HuH-7.5 (cell line): ENCODE data around the gene NRXN2.
"Not testable (repeated sequence)": the region's sequence is repeated elsewhere in the genome, so short reads cannot be mapped to it uniquely, and the experiment has no call there.

ENCODE experiments used
- DNase-seq: peaks from one replicate; pipeline ENCODE4 v3.0.0; 2011; ENCODE audit warnings: low spot score

Gene NRXN2

DNA sequence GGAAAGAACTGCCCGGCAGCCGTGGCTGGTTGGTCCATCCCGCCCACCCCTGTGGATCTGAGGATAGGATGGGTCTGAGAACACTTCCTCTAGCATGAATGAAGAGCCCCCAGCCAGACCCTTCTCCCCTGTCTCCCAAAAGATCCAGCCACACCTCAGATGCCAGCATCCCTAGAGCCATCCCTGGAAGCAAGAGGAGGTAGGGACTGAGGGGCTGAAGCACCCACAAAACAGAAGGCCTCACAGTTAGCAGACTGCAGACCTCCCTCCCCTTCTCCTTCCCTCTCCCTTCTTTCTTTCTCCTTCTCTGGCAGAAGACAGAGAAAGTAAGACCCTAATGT, 1.7 kb downstream of the NRXN2 start:
- DNase-seq: no peak

DNA sequence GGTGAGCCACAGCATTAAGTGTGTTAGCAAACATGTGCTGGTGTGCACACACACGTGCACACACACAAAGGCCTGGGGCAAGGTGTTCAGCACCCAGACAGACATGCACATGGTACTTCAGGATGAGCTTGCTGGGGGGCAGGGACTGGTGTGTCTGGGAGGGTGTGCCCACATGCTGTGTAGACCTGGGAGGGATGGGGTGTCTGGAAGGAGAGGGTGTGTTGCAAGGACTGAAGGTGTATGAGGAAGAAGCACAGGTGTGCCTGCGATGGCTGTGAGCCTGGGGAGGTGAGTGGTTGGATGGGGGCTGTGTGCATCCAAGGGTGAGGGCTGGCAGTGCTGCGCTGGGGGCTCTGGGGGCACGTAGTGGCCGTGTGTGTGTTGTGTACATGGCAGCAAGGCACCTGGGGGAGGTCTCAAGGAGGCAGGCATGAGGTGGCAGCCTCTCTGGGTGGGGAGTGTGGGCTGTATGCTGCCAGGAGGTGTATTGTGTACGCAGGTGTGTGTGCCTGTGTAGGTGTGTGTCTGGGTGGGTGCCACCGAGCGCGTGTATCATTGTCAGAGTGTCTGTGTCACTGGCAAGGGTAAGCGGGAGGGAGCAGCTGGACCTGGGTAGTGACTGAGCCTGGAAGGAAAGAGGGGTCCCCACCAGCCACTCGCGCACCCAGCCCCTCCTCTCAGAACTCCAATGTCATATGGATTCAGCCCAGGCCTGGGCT, 2.2 kb downstream of the NRXN2 start:
- no peak for DNase-seq

DNA sequence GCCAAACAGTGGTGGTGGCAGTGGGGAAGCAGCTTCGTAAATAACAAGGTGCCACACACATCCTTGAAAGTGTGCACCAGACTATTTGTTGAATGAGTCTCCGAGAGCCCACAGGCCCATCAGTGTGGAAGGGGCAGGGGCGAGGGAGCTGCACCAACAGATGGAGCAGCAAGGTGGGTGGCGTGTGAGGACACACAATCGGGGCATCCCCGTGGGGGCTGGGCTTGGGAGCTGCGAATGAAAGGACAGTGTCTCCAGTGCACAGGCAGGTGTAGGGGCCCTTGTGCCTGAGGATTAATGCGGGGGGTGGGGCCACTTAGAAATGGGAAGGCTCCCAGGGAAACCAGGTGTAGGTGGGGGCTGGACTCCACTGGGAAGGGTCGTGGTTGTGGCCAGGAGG, 2.8 kb downstream of the NRXN2 start:
- no peak for DNase-seq

DNA sequence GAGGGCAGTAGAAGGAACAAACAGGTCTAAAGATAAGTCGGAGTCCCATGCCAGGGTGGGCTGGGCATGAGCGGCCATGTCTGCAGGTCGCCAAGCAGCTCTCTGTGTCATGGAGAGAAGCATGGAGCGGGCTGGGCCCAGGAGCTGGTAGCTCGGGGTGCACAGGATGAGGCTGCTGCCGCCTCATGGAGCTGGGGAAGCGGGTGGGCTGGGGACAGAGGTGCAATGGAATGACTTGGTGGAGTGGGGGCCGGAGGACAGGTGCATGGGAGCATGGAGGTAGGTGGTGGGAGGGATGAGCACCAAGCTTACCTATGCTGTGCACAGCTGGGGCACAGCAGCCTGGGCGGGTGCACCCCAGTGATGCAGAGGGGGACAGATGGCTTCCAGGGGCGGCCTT, 3.6 kb downstream of the NRXN2 start:
- no peak for DNase-seq

DNA sequence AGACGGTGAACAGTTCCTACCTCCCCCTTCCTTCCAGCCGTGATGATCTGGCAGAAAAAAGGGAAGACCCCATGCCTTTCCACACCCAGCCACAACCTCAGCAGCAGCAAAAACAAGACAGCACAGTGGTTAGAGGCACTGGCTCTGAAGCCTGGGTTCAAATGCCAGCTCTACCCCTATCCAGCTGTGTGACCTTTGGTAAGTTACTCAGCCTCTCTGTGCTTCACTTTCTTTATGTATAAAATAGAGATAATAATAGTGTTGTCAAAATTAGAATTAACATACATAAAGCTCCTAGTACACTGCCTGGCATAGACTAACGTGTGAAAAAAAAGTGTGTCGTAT, 4.2 kb downstream of the NRXN2 start:
- no peak for DNase-seq

DNA sequence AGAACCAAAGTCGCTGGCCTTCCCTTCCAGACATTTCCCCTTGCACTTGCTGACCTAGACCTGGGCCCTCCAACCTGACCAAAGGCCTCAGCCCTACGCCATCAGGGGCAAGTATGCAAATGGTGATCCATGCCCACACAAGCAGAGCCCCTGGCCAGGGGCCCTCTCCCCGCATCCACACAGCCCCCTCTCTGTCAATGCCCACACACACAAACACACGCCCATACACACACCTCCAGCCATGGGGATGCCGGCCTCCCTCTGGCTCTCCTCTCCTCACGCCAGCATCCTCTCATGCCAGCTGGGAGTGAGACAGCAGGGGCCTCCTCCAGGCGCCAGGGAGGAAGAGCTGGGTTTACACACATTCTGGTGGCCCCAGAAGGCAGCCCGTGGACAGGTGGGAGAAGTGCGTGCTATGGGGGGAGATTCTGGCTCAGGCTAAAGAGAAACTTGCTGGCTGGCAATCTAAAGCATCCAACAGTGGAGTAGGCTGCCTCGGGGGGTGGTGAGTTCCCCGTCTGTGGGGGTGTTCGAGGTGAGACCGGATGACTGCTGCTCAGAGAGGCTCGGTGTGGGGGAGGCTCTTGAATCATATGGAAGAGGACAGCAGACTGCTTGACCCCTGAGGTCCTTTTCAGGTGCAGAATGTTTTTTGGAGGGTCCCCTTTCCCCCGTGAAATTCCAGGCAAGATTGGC, 4.8 kb downstream of the NRXN2 start:
- DNase-seq: no peak

DNA sequence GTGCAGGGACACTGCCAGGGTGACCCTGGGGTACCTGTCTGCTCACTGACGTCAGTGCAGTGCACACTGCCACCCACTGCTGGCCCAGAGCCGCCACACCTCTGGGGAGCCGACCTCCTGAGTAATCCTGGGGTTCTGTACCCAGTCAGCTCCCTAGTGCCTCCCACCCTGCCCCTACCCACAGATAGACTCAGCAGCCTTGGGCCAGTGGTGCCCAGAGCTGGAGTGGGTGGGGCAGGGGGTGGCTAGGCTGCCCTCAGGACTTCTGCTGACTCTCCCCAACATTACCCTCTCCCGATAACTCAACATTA, 5.8 kb downstream of the NRXN2 start:
- DNase-seq: no peak

DNA sequence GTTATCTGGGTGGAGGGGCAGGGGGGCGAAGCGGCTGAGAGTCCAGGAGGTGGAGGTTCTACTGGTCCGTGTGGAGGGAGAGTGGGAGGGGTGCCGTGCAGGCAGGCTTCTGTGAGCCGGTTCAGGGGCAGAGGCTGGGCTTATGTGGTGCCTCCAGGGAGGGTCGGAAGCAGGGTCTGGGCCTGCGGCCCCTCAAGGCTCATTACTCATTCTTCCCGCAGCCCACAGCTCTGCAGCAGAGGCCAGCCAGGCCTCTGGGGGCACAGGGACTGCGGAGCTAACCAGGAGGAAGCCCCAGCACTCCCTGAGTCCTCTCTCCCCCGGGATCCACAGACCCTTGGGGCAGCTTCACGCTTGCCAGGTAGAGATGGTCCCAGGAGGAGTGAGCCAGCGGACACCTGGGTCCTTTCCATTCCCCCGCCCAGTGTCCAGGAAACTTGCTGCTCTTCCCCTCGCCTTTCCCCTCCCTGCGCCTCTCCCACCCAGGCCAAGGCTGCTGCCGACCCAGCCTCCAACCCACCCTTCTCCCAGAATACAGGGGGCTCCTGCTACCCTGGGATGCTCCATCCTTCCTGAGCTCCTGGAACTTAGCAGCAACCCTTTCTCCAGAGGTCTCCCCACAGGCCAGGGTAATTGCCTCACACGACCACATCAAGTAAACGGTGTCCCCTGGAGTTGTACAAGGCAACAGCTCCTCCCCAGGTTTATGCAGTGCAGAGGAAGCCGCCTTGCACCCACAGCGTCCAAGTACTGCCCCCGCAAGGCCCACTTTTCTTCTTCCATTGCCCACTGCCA, 6.3 kb downstream of the NRXN2 start:
- no peak for DNase-seq

DNA sequence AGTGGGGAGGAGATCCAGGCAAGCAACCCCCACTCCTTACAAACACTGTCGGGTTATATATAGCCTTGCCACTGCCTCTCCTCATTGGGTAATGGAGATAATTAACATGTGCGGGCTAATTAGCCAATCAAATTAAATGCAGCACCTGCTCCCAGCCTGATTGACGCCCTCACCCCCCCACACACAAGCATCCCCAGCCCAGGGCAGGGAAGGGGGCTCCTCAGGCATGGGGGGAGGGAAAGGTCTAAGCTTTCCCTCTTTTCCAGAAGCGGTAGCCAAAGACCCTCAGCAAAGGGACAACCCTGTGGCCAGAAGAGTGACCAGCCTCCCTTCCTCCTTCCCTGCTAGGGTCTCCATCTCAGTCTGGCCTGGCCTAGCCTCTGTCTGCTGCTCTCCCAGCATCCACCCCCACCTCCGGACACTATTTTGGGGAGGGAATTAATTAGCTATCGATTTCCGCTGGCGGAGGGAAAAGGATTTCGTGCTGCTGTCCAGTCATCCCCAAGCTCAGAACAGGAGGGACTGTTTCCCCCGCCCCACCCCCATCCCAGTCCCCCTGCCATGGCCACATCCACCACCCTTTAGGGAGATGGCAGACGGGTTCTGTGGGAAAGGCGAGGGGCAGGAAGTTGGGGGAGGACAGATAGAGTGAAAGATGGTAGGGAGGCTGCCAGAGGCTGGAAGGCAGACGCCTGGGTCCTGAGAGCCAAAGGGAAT, 7.1 kb downstream of the NRXN2 start:
- no peak for DNase-seq

DNA sequence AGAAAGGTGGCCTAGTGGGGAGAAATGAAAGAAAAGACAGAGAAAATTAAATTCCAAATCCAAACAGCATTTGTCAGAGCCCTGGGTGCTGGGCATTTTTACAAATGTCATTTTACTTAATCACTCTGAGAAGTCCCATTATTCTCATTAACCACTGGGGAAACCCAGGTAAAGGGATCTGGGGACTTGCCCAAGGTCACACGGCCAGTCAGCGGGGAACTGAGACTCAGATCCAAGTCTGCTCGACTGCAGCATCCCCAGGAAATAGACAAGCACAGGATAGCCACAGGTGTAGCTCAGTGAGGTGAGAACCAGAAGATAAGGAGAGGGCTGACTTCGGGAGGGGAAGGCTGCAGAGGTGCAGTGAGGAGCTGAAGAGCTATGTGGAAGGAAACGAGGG, 7.9 kb downstream of the NRXN2 start:
- DNase-seq: no peak

DNA sequence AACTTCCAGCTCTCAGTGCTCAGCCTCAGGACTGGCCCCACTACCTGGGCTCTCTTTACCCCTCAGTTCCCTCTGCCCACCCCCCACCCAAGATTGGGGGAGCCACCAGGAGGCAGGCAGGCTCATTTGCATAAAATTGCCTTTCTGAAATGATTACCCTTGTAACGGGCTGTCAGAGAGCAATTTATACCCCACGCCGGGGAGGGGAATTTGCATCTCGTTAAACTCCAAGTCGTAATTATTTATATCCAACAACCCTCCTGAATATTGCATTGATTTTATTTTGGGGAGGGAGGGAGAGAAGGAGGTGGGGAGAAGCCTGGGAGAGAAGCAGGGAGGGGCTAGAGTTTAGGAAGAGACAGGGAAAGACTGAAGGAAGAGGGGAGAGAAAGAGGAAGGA, 8.3 kb downstream of the NRXN2 start:
- no peak for DNase-seq

DNA sequence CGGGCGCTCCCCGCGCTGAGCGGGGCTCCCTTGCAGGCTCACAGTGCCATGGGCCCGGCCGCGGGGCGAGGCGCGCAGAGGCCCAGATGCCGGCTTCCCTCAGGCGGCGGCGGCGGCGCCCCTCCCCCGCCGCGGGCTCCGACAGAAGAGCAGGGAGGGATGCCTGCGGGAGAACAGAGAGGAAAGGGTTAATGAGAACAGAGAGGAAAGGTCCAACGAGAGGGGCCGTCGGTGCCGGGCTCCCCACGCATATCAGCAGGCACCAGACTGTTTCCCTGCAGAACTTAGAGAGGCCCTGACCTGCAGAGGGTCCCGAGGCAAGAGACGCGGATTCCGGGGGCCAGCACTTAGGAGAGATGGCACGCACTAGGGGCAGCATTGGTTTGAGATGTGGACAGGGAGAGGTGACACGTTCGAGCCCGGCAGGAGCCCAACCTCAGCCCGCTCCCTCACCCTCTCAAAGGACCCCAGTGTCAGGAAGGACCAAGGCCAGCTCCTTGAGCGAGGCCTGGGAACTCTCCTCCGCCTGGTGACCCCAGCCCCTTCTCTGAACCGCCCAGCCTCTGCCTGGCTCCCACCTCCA, 9.1 kb downstream of the NRXN2 start:
- no peak for DNase-seq

DNA sequence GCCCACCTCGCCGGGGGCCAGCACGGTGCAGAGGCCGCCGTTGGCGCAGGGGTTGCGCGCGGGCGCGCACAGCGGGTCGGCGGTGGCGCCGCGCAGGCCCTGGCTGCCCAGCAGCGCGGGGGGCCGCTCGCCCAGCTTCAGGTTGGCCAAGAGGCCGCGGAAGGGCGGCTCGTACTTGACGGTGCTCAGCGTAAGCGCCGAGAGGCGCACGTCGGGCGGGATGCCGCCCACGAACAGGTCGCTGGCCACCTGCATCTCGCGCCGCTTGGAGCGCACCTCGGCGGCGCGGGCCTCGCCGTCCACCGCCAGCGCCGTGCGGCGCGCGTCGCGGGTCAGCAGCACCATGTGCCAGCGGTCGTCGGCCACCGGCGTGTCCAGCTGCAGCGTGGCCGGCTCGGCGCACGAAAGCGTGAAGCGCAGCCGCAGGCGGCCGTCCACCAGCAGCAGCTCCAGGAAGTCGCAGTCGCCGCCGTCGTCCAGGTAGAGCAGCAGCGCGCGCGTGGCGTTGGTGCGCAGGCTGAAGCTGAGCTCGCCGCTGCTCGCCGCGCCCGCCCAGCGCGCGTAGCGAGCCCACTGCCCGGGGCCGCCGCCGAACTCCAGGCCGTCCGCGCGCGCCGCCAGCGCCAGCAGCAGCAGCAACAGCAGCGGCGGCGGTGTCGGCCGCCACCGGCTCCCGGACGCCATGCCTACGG, 9.8 kb downstream of the NRXN2 start:
- no peak for DNase-seq

DNA sequence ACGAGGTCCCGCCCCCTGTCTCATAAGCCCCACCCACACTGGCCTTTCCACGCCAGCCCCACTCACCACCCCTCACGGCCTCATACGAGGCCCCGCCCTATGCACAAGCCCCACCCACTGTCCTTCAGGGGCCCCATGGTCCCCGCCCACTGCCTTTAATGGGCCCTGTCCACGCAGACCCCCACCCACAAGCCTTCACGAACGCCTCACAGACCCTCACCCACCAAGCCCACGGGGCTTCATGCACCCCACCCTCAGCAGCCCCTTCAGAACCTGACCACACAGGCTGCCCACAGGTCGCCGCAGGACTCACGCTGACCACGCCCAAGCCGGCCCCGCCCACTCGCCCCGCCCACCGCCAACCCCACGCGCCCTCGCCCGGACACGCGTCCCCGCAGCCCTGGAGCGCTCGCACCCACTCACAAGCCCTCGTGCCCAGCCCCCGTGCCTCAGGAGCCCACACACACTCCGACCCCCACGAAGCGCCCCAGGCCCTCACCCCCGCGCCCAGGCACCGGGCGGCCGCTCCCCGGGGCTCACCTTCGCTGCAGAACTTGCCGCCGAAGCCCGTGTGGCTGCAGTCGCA, 10.5 kb downstream of the NRXN2 start:
- DNase-seq: no peak

DNA sequence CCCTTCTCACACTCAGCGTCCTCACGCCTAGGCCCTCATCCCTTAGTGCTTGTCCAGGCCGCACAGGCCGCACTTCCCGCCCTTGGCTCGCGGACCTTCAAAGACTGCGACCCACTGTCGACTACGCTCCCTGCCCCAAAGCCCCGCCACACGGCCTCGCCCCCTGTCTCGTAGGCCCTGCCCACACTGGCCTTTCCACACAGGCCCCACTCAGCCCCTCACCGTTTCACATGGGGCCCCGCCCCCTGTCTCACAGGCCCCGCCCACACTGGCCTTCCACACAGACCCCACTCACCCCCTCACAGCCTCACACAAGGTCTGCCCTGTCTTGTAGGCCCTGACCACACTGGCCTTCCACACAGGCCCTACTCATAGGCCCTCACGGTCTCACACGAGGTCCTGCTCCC, 11.0 kb downstream of the NRXN2 start:
- no peak for DNase-seq

DNA sequence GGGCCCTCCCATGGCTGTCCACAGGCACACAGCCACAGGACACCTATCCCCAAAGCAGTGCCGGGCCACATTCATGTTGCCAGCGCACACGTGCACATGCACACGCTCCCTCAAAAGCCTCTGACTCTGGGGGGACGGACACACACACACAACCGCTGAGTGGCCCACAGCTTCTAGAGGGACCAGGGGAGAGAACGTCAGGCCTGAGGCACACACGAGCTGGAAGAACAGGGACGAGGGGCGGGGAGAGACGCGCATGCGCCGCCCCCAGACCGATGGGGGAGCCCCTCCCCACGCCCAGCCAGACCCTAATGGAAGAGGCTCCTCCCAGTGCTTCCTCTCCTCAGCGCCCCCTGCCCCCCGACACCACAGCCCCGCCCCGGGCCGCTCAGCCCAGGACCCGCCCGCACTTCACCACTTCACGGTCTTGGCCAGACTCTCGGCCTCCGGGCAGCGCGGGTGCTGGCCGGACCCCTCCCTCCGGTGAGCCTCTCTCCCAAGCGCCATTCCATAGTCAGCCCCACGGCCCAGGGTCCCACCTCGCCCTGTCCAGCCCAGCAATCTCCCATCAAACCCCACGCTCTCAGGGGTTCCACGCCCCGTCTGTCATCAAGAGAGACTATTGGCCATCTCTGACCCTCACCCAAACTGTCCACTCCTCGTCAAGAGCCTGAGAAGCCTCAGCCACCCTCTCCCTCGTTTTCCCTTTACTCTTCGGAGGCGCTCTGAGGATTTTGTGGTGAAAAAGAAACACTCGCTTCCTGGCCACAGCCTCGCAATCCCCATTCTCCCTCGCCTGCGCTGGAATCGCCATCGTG, 11.7 kb downstream of the NRXN2 start:
- DNase-seq: no peak

DNA sequence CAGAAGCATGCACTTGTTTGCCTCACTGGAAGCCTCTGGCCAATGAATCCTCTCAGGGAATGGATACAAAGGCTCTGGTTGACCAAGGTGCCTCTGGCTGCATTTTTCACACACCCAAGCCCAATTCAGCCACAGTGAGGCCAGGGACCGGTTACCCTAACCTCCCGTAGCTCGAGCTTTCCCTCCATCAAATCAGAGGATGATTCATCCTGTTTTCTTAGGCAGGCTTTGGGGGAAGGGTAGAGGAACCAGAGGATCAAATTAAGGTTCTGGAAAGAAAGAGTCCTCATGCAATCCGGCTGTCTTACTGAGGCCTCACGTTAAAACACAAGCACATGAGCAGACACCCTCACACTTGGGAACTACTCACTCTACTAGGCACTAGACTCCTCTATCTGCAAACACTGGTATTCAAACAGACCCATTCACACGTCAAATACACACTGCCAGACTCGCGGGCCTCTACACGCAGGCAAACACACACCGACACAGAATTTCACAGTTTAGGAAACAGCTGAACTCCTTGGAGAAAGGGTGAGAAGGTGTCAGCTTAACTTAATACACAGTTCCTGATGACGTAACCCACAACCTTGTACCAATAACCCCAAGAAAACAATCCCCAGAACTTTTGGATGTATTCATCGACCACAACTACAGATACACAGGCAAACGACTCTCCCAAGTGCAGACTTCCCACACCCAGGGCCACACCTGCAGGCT, 12.4 kb downstream of the NRXN2 start:
- no peak for DNase-seq

DNA sequence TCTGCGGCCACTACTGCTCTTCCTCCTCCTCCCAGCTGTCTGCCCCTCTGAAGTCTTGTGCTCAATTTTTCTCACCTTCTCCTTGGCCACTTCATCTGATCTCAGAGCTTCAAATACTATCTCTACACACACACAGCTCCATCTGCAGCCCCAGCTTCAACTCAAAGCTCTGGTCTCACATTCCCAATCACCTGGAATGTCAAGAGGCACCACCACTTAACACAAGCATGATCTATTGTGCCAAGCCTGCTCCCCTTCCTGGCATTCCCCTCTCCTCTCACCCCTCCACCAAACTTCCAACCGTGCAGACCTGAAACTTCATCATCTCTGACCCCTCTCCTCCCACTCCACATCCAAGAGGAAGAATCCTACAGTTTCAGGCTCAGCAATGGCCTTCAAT, 17.5 kb downstream of the NRXN2 start:
- DNase-seq: no peak

DNA sequence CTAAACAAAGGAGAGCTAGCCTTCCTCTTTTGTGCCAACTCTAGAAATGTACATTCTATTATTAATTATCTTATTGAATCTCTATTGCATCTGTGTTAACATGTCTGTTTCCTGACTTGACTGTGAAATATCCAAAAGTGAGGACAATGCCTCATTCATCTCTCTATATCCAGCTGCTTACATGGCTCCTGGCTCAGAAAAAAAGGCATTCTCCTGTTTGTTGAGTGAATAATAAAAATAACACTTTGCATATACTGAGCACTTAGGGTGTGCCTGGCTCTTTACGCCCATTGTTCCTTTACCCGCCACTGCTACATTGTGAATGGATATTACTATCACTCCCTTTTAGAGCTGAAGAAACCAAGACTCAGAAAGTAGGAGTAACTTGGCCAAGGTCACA, 19.9 kb downstream of the NRXN2 start:
- DNase-seq: no peak

DNA sequence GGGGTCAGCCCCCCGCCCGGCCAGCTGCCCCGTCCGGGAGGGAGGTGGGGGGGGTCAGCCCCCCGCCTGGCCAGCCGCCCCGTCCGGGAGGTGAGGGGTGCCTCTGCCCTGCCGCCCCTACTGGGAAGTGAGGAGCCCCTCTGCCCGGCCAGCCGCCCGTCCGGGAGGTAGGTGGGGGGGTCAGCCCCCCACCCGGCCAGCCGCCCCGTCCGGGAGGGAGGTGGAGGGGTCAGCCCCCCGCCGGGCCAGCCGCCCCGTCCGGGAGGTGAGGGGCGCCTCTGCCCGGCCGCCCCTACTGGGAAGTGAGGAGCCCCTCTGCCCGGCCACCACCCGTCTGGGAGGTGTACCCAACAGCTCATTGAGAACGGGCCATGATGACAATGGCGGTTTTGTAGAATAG, 21.0 kb downstream of the NRXN2 start:
- DNase-seq: not testable (repeated sequence)
